NCI-H82 treated with DMSO at 0.1 percent for 48 hours (cell line): ENCODE results near the gene SYDE1.
"Not testable (repeated sequence)": the region's sequence is repeated elsewhere in the genome, so short reads cannot be mapped to it uniquely, and the experiment has no call there.

Source experiments
- DNase-seq: peaks from one replicate; lab custom pipeline; 2025; ENCODE audit not compliant: unreplicated experiment; lab: John Stamatoyannopoulos, UW

The SYDE1 gene, protein sequence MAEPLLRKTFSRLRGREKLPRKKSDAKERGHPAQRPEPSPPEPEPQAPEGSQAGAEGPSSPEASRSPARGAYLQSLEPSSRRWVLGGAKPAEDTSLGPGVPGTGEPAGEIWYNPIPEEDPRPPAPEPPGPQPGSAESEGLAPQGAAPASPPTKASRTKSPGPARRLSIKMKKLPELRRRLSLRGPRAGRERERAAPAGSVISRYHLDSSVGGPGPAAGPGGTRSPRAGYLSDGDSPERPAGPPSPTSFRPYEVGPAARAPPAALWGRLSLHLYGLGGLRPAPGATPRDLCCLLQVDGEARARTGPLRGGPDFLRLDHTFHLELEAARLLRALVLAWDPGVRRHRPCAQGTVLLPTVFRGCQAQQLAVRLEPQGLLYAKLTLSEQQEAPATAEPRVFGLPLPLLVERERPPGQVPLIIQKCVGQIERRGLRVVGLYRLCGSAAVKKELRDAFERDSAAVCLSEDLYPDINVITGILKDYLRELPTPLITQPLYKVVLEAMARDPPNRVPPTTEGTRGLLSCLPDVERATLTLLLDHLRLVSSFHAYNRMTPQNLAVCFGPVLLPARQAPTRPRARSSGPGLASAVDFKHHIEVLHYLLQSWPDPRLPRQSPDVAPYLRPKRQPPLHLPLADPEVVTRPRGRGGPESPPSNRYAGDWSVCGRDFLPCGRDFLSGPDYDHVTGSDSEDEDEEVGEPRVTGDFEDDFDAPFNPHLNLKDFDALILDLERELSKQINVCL

GRCh38 chr19:15107061-15108010 is at the start of gene SYDE1:
TSS of gene SYDE1 (plus strand) at chr19:15107401. CDS start at chr19:15107434, 33 bp downstream.
- DNase-seq = no peak

DNA sequence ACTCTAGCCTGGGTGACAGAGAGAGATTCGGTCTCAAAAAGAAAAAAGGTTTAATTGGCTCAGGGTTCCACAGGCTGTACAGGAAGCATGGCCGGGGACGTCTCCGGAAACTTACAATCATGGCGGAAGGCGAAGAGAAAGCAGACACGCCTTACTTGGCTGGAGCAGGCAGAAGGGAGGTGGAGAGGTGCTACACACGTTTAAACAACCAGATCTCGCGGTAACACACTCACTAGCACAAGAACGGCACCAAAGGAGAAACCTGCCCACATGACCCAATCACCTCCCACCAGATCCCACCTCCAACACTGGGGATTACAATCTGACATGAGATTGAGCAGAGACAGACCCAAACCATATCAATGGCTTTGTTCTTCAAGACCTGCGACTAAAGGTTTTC is 45.2 kb upstream of the SYDE1 start:
- no peak for DNase-seq

DNA sequence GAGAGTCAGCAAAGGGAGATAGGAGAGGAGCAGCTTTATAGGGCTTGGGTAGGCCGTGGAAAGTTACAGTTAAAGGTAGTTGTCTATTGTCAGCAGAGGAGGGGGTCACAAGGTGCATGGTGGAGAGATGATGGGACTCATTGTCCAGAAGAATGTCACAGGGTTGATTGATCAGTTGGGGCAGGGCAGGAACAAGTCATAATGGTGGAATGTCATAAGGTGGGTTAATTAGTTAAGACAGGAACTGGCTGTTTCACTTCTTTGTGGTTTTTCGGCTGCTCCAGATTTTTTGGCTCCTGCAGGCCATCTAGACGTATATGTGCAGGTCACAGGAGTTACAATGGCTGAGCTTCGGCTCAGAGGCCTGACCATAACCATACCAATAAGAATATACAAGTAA is 36.8 kb upstream of the SYDE1 start:
- not testable (repeated sequence) for DNase-seq

- no peak for DNase-seq
Measured at GRCh38 chr19:15072930-15073647, 34.1 kb upstream of the SYDE1 start.

- no peak for DNase-seq
Measured at GRCh38 chr19:15074371-15074770, 32.8 kb upstream of the SYDE1 start.

- no peak for DNase-seq
Measured at GRCh38 chr19:15075806-15076205, 31.4 kb upstream of the SYDE1 start.

GRCh38 chr19:15080002-15080401 is 27.2 kb upstream of the SYDE1 start:
- DNase-seq = not testable (repeated sequence)

- DNase-seq = no peak
Measured at GRCh38 chr19:15081911-15082310, 25.3 kb upstream of the SYDE1 start, which contains the start of gene OR1I1. TSS of gene OR1I1 (plus strand) at chr19:15082211. CDS start at chr19:15087066, 4,855 bp downstream.

DNA sequence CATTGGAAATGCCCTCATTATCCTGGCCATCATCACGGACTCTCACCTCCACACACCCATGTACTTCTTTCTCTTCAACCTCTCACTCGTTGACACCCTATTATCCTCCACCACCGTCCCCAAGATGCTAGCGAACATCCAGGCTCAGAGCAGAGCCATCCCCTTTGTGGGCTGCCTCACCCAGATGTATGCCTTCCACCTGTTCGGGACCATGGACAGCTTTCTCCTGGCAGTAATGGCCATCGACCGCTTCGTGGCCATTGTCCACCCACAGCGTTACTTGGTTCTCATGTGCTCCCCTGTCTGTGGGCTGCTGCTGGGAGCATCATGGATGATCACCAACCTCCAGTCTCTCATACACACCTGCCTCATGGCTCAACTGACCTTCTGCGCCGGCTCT is 20.0 kb upstream of the SYDE1 start:
- DNase-seq = no peak

DNA sequence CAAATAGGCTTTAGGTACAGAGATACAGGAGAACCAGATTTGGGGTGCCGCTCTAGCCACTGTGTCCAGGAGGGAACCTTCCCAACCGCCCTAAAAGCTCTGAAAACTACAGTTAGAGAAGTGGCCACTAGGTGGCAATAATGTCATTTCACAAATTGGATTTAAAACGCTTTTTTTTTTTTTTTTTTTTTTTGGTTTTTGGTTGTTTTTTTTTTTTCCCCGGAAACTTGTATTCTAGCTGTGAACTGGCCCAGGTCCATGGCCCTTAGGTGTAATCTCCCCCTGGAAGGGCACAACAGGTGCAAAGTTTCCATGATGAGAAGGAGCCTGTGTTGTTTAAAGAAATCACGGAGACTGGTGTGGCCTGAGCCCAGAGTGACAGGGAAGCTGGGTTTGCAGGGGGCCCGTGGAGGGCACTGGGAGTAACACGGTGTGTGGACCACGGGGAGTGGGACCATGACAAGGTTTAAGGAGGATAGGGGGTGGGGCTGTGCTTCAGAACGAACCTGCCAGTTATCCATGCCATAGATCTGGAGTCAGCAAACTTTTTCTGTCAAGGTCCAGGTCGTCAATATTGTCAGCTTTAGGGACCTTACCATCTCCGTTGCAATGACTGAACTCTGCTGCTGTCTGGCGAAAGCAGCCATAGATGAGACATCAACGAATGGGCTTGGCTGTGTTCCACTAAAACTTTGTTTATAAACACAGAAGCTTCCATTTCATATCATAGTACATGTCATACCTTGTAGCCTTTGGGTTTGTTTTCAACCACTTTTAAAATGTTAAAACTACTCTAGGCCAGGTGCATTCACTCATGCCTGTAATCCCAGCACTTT is 15.1 kb upstream of the SYDE1 start:
- DNase-seq = peak; percentile 46

DNA sequence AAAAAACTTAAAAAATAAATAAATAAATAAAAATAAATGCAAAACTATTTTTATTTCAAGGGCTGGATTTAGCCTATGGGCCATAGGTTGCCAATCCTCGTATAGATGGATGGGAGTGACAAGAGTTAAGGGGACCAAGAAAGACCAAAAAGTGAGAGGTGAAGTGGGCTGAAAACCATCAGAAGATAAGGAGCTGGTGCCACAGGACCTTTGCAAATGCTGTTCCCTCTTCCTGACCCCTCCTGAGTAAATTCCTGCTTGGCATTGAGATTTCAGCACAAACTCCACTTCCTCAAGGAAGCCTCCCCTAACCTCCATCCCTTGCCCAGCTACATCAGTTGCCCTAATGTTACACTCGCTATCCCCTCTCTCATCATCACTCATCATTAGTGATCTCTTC is 14.2 kb upstream of the SYDE1 start:
- no peak for DNase-seq

DNA sequence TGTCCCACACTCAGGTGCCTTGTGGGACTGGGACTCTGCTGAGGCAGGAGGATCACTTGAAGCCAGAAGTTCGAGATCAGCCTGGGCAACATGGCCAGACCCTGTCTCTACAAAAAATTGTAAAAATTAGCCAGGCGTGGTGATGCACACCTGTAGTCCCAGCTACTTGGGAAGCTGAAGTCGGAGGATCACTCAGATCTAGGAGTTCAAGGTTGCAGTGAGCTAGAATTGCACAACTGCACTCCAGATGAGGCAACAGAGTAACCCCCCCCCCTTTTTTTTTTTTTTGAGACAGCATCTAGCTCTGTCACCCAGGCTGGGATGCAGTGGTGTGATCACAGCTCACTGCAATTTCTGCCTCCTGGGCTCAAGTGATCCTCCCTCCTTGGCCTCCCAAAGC is 11.0 kb upstream of the SYDE1 start:
- DNase-seq = no peak

DNA sequence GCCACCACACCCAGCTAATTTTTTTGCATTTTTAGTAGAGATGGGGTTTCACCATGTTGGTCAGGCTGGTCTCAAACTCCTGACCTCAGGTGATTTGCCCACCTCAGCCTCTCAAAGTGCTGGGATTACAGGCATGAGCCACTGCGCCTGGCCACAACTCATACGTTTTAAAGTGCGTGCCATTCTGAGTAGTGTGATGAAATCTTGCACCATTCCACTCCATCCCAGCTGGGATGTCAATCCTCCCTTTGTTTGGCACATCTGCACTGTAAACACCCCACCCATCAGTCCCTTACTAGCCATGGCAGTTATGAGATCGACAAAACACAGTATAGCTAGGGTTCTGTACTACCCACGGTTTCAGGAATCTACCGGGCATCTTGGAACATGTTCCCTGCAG is 9.2 kb upstream of the SYDE1 start:
- DNase-seq = not testable (repeated sequence)

GRCh38 chr19:15098460-15098859 is 8.7 kb upstream of the SYDE1 start:
- no peak for DNase-seq

- DNase-seq = no peak
Measured at GRCh38 chr19:15099017-15099582, 8.1 kb upstream of the SYDE1 start.

DNA sequence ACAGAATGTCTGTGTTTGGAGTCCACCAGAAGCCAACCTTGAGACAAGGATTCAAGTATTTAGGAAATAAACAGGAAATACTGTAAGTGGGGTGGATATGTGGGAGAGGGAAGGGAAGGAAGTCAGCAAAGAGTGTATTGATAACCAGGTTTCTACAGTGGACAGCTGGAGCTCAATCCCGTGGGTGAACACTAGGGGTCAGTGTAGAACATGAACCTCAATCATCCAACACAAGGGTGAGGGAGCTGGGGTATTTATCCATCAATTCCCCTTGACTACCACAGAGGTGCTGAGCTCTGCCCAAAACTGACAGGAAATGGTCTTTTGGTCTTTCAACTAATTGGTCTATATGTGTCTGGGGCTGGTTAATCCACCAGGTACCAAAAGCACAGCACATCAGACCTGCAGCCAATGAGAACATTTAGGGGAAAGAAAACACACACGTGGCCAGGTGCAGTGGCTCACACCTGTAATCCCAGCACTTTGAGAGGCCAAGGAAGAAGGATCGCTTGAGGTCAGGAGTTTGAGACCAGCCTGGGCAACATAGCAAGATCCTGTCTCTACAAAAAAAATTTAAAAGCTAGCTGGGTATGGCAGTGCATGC is 5.6 kb upstream of the SYDE1 start:
- DNase-seq = no peak

- no peak for DNase-seq
Measured at GRCh38 chr19:15104003-15104402, 3.2 kb upstream of the SYDE1 start.

- no peak for DNase-seq
Measured at GRCh38 chr19:15104411-15104810, 2.8 kb upstream of the SYDE1 start.

GRCh38 chr19:15105044-15105443 is 2.2 kb upstream of the SYDE1 start:
- no peak for DNase-seq
